HepG2 (cell line): ENCODE measurements around the gene DNM3. TPM values are rescaled to one million over a fixed set of nuclear protein-coding genes. Genes with fewer than 3 reads are reported as not detected.

Experiments
- ATAC-seq: fragments of 200-7000 bp; cut with Tn5 transposase; 3 replicates; pipeline ENCODE4 v1.9.1; 2020; ENCODE audit warnings: mild to moderate bottlenecking, moderate library complexity
- BruUV-seq: library from RNA; stranded (reverse); fragments of 400-500 nt; replicated peaks from 2 replicates; lab custom pipeline; 2021; lab: Mats Ljungman, UMichigan
- CTCF ChIA-PET: fragments of 300-600 bp; formaldehyde crosslinking; extraction: SDS; loops from one replicate; lab custom pipeline; 2021; ENCODE audit warnings: low total read pairs, inconsistent platforms, low intra/inter-chr PET ratio; lab: Yijun Ruan, JAX
- POLR2A ChIA-PET: fragments of 350-600 bp; sonication (Branson Sonifier 250); formaldehyde crosslinking; loops from one replicate; lab custom pipeline; 2020; ENCODE audit warnings: antibody characterized with exemption, inconsistent platforms; lab: Yijun Ruan, JAX
- DNase-seq: peaks from one replicate; pipeline ENCODE4 v3.0.0-alpha.2; 2015; ENCODE audit warnings: low spot score
- FAIRE-seq: peaks from 3 replicates; lab custom pipeline; 2011; peaks lifted over from hg19 to GRCh38; lab: Jason Lieb, UNC
- H2AFZ ChIP-seq: one replicate; pipeline ENCODE4 v1.6.1; 2011; ENCODE audit warnings: low read length, inconsistent platforms
- H3K27ac ChIP-seq: fragments of 300-600 bp; 3 replicates; pipeline ENCODE4 v1.8.0; 2011; ENCODE audit warnings: mixed run types, mild to moderate bottlenecking, mixed read lengths, low read length, inconsistent platforms; ENCODE audit not compliant: insufficient read depth; ENCODE audit errors: extremely low read length
- H3K27me3 ChIP-seq, 2 experiments: fragments of 200-600 bp in 1 of 2; 2 replicates in 1 of 2; 3 replicates in 1 of 2; pipeline versions ENCODE4 v1.6.0 to v1.8.0; 2011; ENCODE audit warnings: low read length in 2 of 2, mild to moderate bottlenecking in 2 of 2, moderate library complexity in 2 of 2, inconsistent platforms in 1 of 2; ENCODE audit not compliant: insufficient read depth in 2 of 2, control insufficient read depth in 1 of 2
- H3K36me3 ChIP-seq, 2 experiments: fragments of 200-600 bp in 1 of 2; replicated peaks in 1 of 2; 2 replicates in 1 of 2; 3 replicates in 1 of 2; pipeline versions ENCODE4 v1.5.1 to v1.8.0; 2011; ENCODE audit warnings: low read length in 2 of 2, inconsistent platforms in 1 of 2; ENCODE audit not compliant: insufficient read depth in 2 of 2, control insufficient read depth in 1 of 2
- H3K4me1 ChIP-seq: 2 replicates; pipeline ENCODE4 v1.5.1; 2012; ENCODE audit warnings: low read length, inconsistent platforms; ENCODE audit not compliant: insufficient read depth
- H3K4me2 ChIP-seq: 2 replicates; pipeline ENCODE4 v1.6.0; 2011; ENCODE audit warnings: low read depth, low read length, inconsistent platforms
- H3K4me3 ChIP-seq, 3 experiments: fragments of 200-600 bp in 1 of 3; sonication (generic), shearing (Covaris generic) in 1 of 3; replicated peaks in 1 of 3; 2 replicates each; pipeline ENCODE4 v1.5.1; 2011 to 2016; ENCODE audit warnings: low read length in 3 of 3, inconsistent platforms in 2 of 3, low read depth in 2 of 3, mild to moderate bottlenecking in 2 of 3, control low read depth in 1 of 3, mixed read lengths in 1 of 3; ENCODE audit not compliant: insufficient read depth in 1 of 3
- H3K79me2 ChIP-seq: one replicate; pipeline ENCODE4 v1.6.1; 2011; ENCODE audit warnings: low read length, inconsistent platforms; ENCODE audit not compliant: insufficient read depth
- H3K9ac ChIP-seq: 2 replicates; pipeline ENCODE4 v1.6.0; 2011; ENCODE audit warnings: mild to moderate bottlenecking, low read depth, low read length, inconsistent platforms; ENCODE audit not compliant: insufficient read depth
- H3K9me3 ChIP-seq: 2 replicates; pipeline ENCODE4 v1.5.1; 2012; ENCODE audit warnings: mild to moderate bottlenecking, low read length
- H4K20me1 ChIP-seq: 2 replicates; pipeline ENCODE4 v1.6.0; 2011; ENCODE audit warnings: inconsistent platforms, mild to moderate bottlenecking, low read length, moderate library complexity; ENCODE audit not compliant: insufficient read depth
- CHD2 ChIP-seq: IDR thresholded peaks from 2 replicates; pipeline ENCODE4 v1.6.1; 2011; ENCODE audit warnings: low read depth, low read length, improper control_type of control experiment
- IRF2 ChIP-seq: IDR thresholded peaks from 2 replicates; pipeline ENCODE4 v1.6.1; 2018; ENCODE audit warnings: missing genetic modification reagents, missing compliant biosample characterization
- KDM5A ChIP-seq: fragments of 200-600 bp; sonication (generic); IDR thresholded peaks from 2 replicates; pipeline ENCODE4 v1.7.0; 2018; ENCODE audit warnings: antibody characterized with exemption, mild to moderate bottlenecking, low read length, borderline replicate concordance
- MLLT10 ChIP-seq: sonication (generic); formaldehyde crosslinking; IDR thresholded peaks from 2 replicates; pipeline ENCODE4 v1.4.0; 2020; ENCODE audit warnings: missing genetic modification reagents
- PPARG ChIP-seq: conservative IDR thresholded peaks from 2 replicates; pipeline ENCODE4 v1.6.1; 2016; ENCODE audit warnings: missing biosample characterization, missing genetic modification reagents
- RNF2 ChIP-seq: fragments of 450-650 bp; conservative IDR thresholded peaks from 2 replicates; pipeline ENCODE4 v1.6.1; 2016; ENCODE audit warnings: low read depth
- U2AF2 ChIP-seq: fragments of 200-400 bp; formaldehyde crosslinking; IDR thresholded peaks from 2 replicates; pipeline ENCODE4 v1.6.1; 2017; ENCODE audit warnings: low read depth, mild to moderate bottlenecking, low read length
- ZBTB3 ChIP-seq: sonication (generic); formaldehyde crosslinking; IDR thresholded peaks from 2 replicates; pipeline ENCODE4 v1.4.0; 2020; ENCODE audit warnings: low read depth, mild to moderate bottlenecking, moderate library complexity, missing genetic modification reagents, borderline replicate concordance
- ZFP62 ChIP-seq: sonication (generic); formaldehyde crosslinking; IDR thresholded peaks from 2 replicates; pipeline ENCODE4 v1.4.0; 2020; ENCODE audit warnings: missing genetic modification reagents
- in situ Hi-C: cut with HindIII; loops from 2 replicates; pipeline ENCODE4 v1.10.0; 2017; ENCODE audit warnings: low pct_unique_long_range_greater_than_20kb; ENCODE audit not compliant: extremely low pct_ligation_motif_present
- intact Hi-C: fragments of 100-400 bp; cut with micrococcal nuclease; formaldehyde crosslinking; loops from one replicate; pipeline ENCODE4 v1.10.0; 2022; ENCODE audit not compliant: unreplicated experiment
- polyA plus RNA-seq, 8 experiments: library from polyadenylated mRNA; depleted of rRNA in 3 of 8; stranded (reverse) in 7 of 8; unstranded in 1 of 8; fragments of >200 nt; fragmentation: Illumina TruSeq in 4 of 8; extraction: Trizol in 4 of 8; gene quantifications; 2 replicates each; pipeline versions ENCODE4 v1.2.1 to v1.2.3, GENCODE V29; 2011 to 2016; ENCODE audit warnings: low read depth in 4 of 8, missing spikeins in 1 of 8, mixed read lengths in 1 of 8; ENCODE audit not compliant: insufficient read depth in 1 of 8
- total RNA-seq, 5 experiments: library from RNA; depleted of rRNA; stranded (reverse); fragments of >200 nt; fragmentation: Illumina TruSeq; extraction: Trizol; gene quantifications; 2 replicates each; pipeline ENCODE4 v1.2.3, GENCODE V29; 2016; ENCODE audit warnings: low read depth in 1 of 5
- TF ChIP-seq, protein P1 (sequence below): sonication (generic); formaldehyde crosslinking; IDR thresholded peaks from 2 replicates; pipeline ENCODE4 v1.4.0; 2020; ENCODE audit warnings: missing genetic modification reagents
- TF ChIP-seq, protein P2 (sequence below): sonication (generic); formaldehyde crosslinking; IDR thresholded peaks from 2 replicates; pipeline ENCODE4 v1.8.0; 2022; ENCODE audit warnings: mild to moderate bottlenecking, missing genetic modification reagents, moderate library complexity
- TF ChIP-seq, protein P3 (sequence below), 2 experiments: sonication (generic) in 1 of 2; formaldehyde crosslinking in 1 of 2; IDR thresholded peaks; 2 replicates each; pipeline versions ENCODE4 v1.5.1 to v1.6.1; 2011 to 2020; ENCODE audit warnings: borderline replicate concordance in 1 of 2, low read depth in 1 of 2, low read length in 1 of 2, mild to moderate bottlenecking in 1 of 2, missing genetic modification reagents in 1 of 2, moderate library complexity in 1 of 2
- TF ChIP-seq, protein P4 (sequence below): sonication (generic); formaldehyde crosslinking; IDR thresholded peaks from 2 replicates; pipeline ENCODE4 v1.4.0; 2020; ENCODE audit warnings: mild to moderate bottlenecking, missing genetic modification reagents

The DNM3 gene
- total and polyA plus RNA-seq, 2 of the 13 experiments (the other 11 are each of a cell fraction or from before 2014, with no cell fraction given), result 0.05 TPM; not detected in 1

DNA sequence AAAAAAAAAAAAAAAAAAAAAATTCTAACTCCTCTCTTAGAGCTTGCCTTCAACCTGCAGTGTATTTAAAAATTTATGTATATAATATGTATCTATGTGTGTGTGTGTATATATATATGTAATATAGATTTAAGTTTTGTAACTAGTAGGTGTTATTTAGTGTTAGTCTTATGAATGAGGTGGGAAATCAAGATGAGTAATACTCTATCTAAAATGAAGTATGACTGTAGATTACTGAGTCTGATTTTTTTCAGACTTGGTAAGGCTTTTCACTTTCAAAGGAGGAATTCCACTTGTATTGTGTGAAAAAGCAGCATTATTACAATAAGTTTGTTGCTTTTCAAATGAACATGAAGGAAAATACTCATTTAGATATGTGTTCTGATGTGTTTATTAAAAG, 5.4 kb upstream of the DNM3 start:
- Histone ChIP-seq H4K20me1 (no peaks in the 10 kb centered on the region), H3K36me3 (no peaks in the 10 kb centered on the region), H3K9ac (no peak overlapping the region), H3K4me2 (no peak overlapping the region), H3K4me3 (no peak overlapping the region), H3K9me3 (no peaks in the 10 kb centered on the region), H3K4me1 (no peaks in the 10 kb centered on the region), H2AFZ (no peak overlapping the region), H3K27ac (no peak overlapping the region), H3K79me2 (no peaks in the 10 kb centered on the region), H3K27me3 (0 out of 5 replicates have a peak, but pooled peaks cover 0 to 4% of the 10 kb centered on the region in 2 experiments)
- ATAC-seq (no peak), FAIRE-seq (no peak), DNase-seq (no peak)
- ChIA-PET CTCF (no interaction called here), POLR2A (no interaction called here)
- no TSS peak for BruUV-seq
- intact Hi-C loops, result no loop called here
- in situ Hi-C loops, result no loop called here
- TF ChIP-seq, protein P1, sequence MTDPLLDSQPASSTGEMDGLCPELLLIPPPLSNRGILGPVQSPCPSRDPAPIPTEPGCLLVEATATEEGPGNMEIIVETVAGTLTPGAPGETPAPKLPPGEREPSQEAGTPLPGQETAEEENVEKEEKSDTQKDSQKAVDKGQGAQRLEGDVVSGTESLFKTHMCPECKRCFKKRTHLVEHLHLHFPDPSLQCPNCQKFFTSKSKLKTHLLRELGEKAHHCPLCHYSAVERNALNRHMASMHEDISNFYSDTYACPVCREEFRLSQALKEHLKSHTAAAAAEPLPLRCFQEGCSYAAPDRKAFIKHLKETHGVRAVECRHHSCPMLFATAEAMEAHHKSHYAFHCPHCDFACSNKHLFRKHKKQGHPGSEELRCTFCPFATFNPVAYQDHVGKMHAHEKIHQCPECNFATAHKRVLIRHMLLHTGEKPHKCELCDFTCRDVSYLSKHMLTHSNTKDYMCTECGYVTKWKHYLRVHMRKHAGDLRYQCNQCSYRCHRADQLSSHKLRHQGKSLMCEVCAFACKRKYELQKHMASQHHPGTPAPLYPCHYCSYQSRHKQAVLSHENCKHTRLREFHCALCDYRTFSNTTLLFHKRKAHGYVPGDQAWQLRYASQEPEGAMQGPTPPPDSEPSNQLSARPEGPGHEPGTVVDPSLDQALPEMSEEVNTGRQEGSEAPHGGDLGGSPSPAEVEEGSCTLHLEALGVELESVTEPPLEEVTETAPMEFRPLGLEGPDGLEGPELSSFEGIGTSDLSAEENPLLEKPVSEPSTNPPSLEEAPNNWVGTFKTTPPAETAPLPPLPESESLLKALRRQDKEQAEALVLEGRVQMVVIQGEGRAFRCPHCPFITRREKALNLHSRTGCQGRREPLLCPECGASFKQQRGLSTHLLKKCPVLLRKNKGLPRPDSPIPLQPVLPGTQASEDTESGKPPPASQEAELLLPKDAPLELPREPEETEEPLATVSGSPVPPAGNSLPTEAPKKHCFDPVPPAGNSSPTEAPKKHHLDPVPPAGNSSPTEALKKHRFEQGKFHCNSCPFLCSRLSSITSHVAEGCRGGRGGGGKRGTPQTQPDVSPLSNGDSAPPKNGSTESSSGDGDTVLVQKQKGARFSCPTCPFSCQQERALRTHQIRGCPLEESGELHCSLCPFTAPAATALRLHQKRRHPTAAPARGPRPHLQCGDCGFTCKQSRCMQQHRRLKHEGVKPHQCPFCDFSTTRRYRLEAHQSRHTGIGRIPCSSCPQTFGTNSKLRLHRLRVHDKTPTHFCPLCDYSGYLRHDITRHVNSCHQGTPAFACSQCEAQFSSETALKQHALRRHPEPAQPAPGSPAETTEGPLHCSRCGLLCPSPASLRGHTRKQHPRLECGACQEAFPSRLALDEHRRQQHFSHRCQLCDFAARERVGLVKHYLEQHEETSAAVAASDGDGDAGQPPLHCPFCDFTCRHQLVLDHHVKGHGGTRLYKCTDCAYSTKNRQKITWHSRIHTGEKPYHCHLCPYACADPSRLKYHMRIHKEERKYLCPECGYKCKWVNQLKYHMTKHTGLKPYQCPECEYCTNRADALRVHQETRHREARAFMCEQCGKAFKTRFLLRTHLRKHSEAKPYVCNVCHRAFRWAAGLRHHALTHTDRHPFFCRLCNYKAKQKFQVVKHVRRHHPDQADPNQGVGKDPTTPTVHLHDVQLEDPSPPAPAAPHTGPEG, result no peak
- no peak for TF ChIP-seq PPARG (CRISPR knock-in tag)
- TF ChIP-seq, protein P2, sequence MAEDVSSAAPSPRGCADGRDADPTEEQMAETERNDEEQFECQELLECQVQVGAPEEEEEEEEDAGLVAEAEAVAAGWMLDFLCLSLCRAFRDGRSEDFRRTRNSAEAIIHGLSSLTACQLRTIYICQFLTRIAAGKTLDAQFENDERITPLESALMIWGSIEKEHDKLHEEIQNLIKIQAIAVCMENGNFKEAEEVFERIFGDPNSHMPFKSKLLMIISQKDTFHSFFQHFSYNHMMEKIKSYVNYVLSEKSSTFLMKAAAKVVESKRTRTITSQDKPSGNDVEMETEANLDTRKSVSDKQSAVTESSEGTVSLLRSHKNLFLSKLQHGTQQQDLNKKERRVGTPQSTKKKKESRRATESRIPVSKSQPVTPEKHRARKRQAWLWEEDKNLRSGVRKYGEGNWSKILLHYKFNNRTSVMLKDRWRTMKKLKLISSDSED (CRISPR knock-in tag), result no peak
- no peak for TF ChIP-seq ZBTB3 (CRISPR knock-in tag)
- TF ChIP-seq RNF2, result no peak
- TF ChIP-seq ZFP62 (CRISPR knock-in tag), result no peak
- TF ChIP-seq MLLT10 (CRISPR knock-in tag), result no peak
- TF ChIP-seq, protein P3, sequence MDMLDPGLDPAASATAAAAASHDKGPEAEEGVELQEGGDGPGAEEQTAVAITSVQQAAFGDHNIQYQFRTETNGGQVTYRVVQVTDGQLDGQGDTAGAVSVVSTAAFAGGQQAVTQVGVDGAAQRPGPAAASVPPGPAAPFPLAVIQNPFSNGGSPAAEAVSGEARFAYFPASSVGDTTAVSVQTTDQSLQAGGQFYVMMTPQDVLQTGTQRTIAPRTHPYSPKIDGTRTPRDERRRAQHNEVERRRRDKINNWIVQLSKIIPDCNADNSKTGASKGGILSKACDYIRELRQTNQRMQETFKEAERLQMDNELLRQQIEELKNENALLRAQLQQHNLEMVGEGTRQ (IDR thresholded peaks at IDR 0.05; ENCODE audit: low read depth, low read length), result no peak
- TF ChIP-seq, protein P3 (CRISPR knock-in tag; IDR thresholded peaks at IDR 0.05; ENCODE audit: borderline replicate concordance), result no peak
- TF ChIP-seq CHD2, result no peak
- TF ChIP-seq IRF2, result no peak
- no peak for TF ChIP-seq U2AF2
- TF ChIP-seq, protein P4, sequence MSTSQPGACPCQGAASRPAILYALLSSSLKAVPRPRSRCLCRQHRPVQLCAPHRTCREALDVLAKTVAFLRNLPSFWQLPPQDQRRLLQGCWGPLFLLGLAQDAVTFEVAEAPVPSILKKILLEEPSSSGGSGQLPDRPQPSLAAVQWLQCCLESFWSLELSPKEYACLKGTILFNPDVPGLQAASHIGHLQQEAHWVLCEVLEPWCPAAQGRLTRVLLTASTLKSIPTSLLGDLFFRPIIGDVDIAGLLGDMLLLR (CRISPR knock-in tag), result no peak
- no peak for TF ChIP-seq KDM5A
